ENCODE measurements around the gene TMEM178B. TPM values are rescaled to one million over a fixed set of nuclear protein-coding genes. Genes with fewer than 3 reads are reported as not detected.

The TMEM178B gene
- polyA plus RNA-seq, 1 of the 3 experiments (the other 2 are of a cell fraction), result 0.20 TPM

DNA sequence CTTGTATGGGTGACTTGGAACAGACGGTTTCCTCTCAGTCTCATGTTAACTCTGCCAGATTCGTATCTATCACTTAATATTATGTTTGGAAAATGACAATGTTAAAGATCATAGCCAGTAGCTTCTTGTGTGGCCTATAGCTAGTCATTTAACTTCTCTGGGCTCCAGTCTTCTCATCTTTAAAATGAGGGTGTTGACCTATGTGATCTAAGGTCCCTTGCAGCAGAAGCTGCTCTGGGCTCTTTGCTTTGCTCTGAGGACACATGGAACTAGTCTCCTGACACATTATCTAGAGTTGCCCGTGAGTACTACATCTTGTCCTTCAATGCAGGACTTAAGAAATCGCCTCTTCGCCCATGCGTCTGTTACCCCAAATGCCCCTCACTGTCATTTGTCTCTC lies 93.1 kb downstream of the TMEM178B start:
- TF ChIP-seq ELF1 (IDR thresholded peaks at IDR 0.05) (no peak), CHD2 (IDR thresholded peaks at IDR 0.05; ENCODE audit: low read length, partially characterized antibody) (no peak), TCF12 (IDR thresholded peaks at IDR 0.05) (no peak), EP300 (IDR thresholded peaks at IDR 0.05; ENCODE audit: borderline replicate concordance in 1 of 2, low read depth in 1 of 2, low read length in 1 of 2) (no peak), YY1 (IDR thresholded peaks at IDR 0.05; ENCODE audit: low read depth) (no peak), MXI1 (IDR thresholded peaks at IDR 0.05; ENCODE audit: low read depth, low read length) (no peak), EZH2phosphoT487 (IDR thresholded peaks at IDR 0.05; ENCODE audit: borderline replicate concordance, low read depth) (no peak), FOXM1 (IDR thresholded peaks at IDR 0.05; ENCODE audit: low read depth) (no peak), RFX5 (IDR thresholded peaks at IDR 0.05; ENCODE audit: low read length) (no peak), FOSL2 (IDR thresholded peaks at IDR 0.05; ENCODE audit: borderline replicate concordance, low read depth) (no peak), RCOR1 (IDR thresholded peaks at IDR 0.05; ENCODE audit: low read length) (no peak)
- TF ChIP-seq, protein P1, sequence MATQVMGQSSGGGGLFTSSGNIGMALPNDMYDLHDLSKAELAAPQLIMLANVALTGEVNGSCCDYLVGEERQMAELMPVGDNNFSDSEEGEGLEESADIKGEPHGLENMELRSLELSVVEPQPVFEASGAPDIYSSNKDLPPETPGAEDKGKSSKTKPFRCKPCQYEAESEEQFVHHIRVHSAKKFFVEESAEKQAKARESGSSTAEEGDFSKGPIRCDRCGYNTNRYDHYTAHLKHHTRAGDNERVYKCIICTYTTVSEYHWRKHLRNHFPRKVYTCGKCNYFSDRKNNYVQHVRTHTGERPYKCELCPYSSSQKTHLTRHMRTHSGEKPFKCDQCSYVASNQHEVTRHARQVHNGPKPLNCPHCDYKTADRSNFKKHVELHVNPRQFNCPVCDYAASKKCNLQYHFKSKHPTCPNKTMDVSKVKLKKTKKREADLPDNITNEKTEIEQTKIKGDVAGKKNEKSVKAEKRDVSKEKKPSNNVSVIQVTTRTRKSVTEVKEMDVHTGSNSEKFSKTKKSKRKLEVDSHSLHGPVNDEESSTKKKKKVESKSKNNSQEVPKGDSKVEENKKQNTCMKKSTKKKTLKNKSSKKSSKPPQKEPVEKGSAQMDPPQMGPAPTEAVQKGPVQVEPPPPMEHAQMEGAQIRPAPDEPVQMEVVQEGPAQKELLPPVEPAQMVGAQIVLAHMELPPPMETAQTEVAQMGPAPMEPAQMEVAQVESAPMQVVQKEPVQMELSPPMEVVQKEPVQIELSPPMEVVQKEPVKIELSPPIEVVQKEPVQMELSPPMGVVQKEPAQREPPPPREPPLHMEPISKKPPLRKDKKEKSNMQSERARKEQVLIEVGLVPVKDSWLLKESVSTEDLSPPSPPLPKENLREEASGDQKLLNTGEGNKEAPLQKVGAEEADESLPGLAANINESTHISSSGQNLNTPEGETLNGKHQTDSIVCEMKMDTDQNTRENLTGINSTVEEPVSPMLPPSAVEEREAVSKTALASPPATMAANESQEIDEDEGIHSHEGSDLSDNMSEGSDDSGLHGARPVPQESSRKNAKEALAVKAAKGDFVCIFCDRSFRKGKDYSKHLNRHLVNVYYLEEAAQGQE (IDR thresholded peaks at IDR 0.05; ENCODE audit: low read depth, low read length), result no peak
- TF ChIP-seq, protein P2, sequence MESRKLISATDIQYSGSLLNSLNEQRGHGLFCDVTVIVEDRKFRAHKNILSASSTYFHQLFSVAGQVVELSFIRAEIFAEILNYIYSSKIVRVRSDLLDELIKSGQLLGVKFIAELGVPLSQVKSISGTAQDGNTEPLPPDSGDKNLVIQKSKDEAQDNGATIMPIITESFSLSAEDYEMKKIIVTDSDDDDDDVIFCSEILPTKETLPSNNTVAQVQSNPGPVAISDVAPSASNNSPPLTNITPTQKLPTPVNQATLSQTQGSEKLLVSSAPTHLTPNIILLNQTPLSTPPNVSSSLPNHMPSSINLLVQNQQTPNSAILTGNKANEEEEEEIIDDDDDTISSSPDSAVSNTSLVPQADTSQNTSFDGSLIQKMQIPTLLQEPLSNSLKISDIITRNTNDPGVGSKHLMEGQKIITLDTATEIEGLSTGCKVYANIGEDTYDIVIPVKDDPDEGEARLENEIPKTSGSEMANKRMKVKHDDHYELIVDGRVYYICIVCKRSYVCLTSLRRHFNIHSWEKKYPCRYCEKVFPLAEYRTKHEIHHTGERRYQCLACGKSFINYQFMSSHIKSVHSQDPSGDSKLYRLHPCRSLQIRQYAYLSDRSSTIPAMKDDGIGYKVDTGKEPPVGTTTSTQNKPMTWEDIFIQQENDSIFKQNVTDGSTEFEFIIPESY (IDR thresholded peaks at IDR 0.05; ENCODE audit: borderline replicate concordance, low read depth), result no peak
- TF ChIP-seq, protein P3, sequence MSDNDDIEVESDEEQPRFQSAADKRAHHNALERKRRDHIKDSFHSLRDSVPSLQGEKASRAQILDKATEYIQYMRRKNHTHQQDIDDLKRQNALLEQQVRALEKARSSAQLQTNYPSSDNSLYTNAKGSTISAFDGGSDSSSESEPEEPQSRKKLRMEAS (IDR thresholded peaks at IDR 0.05; ENCODE audit: low read depth), result no peak
- TF ChIP-seq, protein P4, sequence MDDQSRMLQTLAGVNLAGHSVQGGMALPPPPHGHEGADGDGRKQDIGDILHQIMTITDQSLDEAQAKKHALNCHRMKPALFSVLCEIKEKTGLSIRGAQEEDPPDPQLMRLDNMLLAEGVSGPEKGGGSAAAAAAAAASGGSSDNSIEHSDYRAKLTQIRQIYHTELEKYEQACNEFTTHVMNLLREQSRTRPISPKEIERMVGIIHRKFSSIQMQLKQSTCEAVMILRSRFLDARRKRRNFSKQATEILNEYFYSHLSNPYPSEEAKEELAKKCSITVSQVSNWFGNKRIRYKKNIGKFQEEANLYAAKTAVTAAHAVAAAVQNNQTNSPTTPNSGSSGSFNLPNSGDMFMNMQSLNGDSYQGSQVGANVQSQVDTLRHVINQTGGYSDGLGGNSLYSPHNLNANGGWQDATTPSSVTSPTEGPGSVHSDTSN (IDR thresholded peaks at IDR 0.05), result no peak
- no peak overlapping the region for H3K4me3 ChIP-seq (ENCODE audit: low read depth in 2 of 2, low read length in 1 of 2)
- no peaks in the 10 kb centered on the region for H4K20me1 ChIP-seq (ENCODE audit: insufficient read depth)
- H3K36me3 ChIP-seq (replicated peaks in 1 of 2; ENCODE audit: control insufficient read depth in 1 of 2, insufficient read depth in 2 of 2, low read length in 1 of 2), result no peaks in the 10 kb centered on the region
- peaks cover 0 to 4% of the 10 kb centered on the region in 2 experiments; a peak in 1 of 4 replicates for H3K4me1 ChIP-seq (ENCODE audit: control insufficient read depth in 1 of 2, insufficient read depth in 2 of 2, low read depth in 1 of 2, low read length in 1 of 2)
- H3K9me3 ChIP-seq, result no peaks in the 10 kb centered on the region
- H2AFZ ChIP-seq (ENCODE audit: low read depth), result no peak overlapping the region
- no peaks in the 10 kb centered on the region for H3K79me2 ChIP-seq (ENCODE audit: insufficient read depth)
- no peak overlapping the region for H3K9ac ChIP-seq
- ChIA-PET CTCF (interaction anchor here (0.8 kb wide), 1 partner anchor 10 kb away, joined by 3 read pairs; no protein-coding TSS in a partner anchor), POLR2A (no interaction called here)
- H3F3A ChIP-seq (replicated peaks; ENCODE audit: insufficient read depth), result no peaks in the 10 kb centered on the region
- no peak overlapping the region for H3K27ac ChIP-seq (ENCODE audit: low read depth in 2 of 2, low read length in 1 of 2)
- H3K4me2 ChIP-seq, result no peak overlapping the region
- no peaks in the 10 kb centered on the region for H3K9me2 ChIP-seq
- no peaks in the 10 kb centered on the region for H3K27me3 ChIP-seq (ENCODE audit: insufficient read depth)
- WGBS (ENCODE audit: low lambda C conversion rate), result 33% methylated on average over 6 of the region's 6 CpGs
- no peak for DNase-seq

Data from SK-N-SH (cell line).